ENCODE results near the gene RPS6KB2.

Gene RPS6KB2

DNA sequence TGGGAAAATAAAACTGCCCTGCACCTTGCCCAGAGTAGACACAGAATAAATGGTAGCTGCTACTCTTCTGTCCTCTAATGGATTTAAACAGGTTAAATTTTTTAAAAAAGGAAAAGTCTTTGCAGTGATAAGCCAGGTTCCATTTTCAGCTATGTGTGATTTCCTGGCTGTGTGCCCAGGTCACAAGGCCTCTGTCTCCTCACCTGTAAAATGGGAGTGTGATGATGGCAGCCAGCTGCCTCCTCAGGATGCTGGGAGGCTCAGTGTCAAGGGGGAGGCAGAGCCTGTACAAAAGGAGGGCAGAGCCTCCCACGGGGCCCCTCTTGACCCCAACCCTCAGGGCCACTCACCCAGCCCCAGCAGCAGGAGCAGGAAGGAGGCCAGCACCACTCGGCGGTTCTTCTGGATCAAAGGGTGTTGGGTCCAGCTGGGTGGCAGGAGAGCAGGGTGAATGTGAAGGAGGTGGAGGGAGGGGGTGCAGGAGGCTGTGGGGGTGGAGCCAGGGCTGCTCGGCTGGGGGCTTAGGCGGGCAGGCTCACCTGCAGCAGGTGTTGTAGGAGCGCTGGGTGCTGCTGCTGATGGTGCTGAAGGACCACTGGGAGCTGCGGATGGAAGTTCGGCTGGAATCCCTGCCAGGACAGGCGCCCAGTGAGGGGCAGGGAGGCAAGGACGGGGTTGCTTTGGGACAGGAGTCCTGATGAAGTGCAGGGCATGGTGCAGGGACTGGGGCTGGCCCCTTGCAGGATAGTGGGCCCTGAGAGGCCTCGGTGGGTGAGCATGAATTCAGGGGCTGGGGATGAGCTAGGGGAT, 38.9 kb downstream of the RPS6KB2 start:
- ChIA-PET POLR2A (interaction anchor here (1.1 to 3.1 kb wide), 3 partner anchors 8 to 121 kb away, joined by 3 to 12 read pairs (median 8); partner anchors contain the start of gene PPP1CA), CTCF (interaction anchor here (1.5 to 2.8 kb wide), 5 partner anchors 39 to 122 kb away, joined by 4 to 14 read pairs (median 7); no protein-coding TSS in a partner anchor)
- DNase-seq (ENCODE audit: low read depth, low spot score), result no peak
- no peak overlapping the region; the same call in 1 of the 2 replicates for H3K4me3 ChIP-seq (ENCODE audit: low read depth, low read length)
- TF ChIP-seq, protein P1, sequence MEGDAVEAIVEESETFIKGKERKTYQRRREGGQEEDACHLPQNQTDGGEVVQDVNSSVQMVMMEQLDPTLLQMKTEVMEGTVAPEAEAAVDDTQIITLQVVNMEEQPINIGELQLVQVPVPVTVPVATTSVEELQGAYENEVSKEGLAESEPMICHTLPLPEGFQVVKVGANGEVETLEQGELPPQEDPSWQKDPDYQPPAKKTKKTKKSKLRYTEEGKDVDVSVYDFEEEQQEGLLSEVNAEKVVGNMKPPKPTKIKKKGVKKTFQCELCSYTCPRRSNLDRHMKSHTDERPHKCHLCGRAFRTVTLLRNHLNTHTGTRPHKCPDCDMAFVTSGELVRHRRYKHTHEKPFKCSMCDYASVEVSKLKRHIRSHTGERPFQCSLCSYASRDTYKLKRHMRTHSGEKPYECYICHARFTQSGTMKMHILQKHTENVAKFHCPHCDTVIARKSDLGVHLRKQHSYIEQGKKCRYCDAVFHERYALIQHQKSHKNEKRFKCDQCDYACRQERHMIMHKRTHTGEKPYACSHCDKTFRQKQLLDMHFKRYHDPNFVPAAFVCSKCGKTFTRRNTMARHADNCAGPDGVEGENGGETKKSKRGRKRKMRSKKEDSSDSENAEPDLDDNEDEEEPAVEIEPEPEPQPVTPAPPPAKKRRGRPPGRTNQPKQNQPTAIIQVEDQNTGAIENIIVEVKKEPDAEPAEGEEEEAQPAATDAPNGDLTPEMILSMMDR (IDR thresholded peaks at IDR 0.05; ENCODE audit: insufficient read depth, low read length, missing control alignments), result no peak

DNA sequence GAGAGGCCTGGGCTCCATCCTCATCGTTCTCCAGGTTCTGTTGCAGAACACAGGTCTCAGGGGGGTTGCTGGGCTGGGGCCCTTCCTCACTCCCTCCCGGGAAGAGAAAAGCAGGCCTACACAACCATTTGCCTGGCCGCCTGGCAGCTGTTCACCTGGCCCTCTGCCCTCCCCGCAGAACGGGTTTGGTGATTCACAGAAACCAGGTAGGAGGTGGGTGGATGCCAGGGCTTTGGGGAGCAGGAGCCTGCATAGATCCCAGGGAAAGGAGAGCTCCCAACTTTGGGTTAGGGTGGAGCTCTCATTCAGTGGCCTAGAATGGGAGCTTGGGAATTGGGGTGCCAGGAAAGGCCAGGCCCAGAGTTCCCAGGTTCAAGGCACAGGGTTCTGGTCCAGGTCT, 39.8 kb downstream of the RPS6KB2 start:
- TF ChIP-seq, protein P1 (IDR thresholded peaks at IDR 0.05; ENCODE audit: insufficient read depth, low read length, missing control alignments), result no peak
- ChIA-PET CTCF (interaction anchor here (0.6 to 2.8 kb wide), 11 partner anchors 15 to 162 kb away, joined by 3 to 18 read pairs (median 4); partner anchors contain the start of genes AIP, NUDT8, PPP1CA and RPS6KB2), POLR2A (interaction anchor here (1.0 to 3.1 kb wide), 4 partner anchors 9 to 122 kb away, joined by 3 to 12 read pairs (median 6); partner anchors contain the start of genes PPP1CA and PTPRCAP)
- no peak for DNase-seq (ENCODE audit: low read depth, low spot score)
- H3K4me3 ChIP-seq (ENCODE audit: low read depth, low read length), result peak overlapping the region; percentile 79

DNA sequence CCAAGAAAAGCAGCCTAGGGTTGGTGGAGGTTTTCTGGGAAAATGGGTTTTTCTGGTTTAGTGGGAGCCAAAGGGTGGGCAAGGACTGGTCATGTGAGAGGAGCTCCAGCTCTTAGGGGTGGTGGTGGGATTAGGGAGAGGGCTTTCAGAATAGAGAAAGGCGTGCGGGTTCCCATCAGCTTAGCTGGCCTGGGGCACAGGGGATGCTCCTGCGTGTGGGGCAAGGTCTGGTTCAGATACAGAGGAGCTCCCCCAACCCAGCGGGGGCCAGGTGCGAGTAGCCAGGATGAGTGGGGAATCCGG, 40.1 kb downstream of the RPS6KB2 start:
- DNase-seq (ENCODE audit: low read depth, low spot score), result no peak
- CTCF ChIA-PET, result interaction anchor here (0.6 to 2.8 kb wide), 11 partner anchors 15 to 162 kb away, joined by 3 to 18 read pairs (median 4); partner anchors contain the start of genes AIP, NUDT8, PPP1CA and RPS6KB2

DNA sequence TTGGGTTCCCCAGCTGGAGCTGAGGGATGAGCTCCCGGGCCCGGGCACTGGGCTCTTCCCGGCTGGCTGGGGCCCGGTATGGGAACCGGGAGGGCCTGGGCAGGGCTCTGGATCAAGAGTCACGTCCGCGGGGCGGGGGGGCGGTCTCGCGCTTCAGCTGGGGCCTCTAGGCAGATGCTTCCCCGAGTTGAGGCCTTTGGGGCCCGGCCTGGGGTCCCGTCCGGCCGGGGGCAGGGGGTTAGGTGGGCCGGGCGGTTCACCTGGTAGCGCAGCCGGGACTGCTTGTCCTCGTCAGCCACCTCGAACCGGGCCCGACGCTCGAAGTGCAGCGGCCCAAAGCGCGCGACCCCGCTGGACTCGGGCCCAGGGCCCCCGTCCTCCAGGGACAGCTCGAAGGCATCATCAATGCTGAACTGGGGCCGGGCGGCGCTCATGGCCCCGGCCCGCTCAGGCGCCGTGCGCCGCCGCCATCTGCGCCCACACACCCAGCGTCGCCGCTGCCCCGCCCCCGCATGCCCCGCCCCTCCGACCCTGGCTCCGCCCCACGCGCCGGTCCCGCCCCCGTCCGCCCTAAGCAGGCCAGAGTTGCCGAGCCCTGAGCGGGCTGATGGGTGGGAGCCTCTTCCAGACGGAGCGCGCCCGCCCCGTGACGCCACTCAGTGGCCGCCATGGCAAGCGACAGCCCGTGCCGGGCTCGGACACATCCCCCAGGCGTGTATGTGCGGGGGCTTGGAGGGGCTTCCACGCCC, 40.6 kb downstream of the RPS6KB2 start, which contains the start of gene TMEM134:
TMEM134 (minus strand) TSS at position 493 of the 749 bp plus-strand sequence; CDS start at position 434, 59 bp downstream.
- TF ChIP-seq, protein P1 (IDR thresholded peaks at IDR 0.05; ENCODE audit: insufficient read depth, low read length, missing control alignments), result peak; percentile 71
- POLR2A ChIA-PET, result interaction anchor here (1.0 to 3.1 kb wide), 4 partner anchors 10 to 123 kb away, joined by 3 to 12 read pairs (median 6); partner anchors contain the start of genes PPP1CA and PTPRCAP
- CTCF ChIA-PET, result interaction anchor here (0.6 to 2.8 kb wide), 10 partner anchors 14 to 161 kb away, joined by 3 to 18 read pairs (median 4); partner anchors contain the start of genes AIP, NUDT8, PPP1CA and RPS6KB2
- peak; percentile 19 for DNase-seq (ENCODE audit: low read depth, low spot score)
- H3K4me3 ChIP-seq (ENCODE audit: low read depth, low read length), result peak within 1 kb of the TSS; percentile 79

More for the DNA sequence above, 40.1 kb downstream of the RPS6KB2 start:
- TF ChIP-seq, protein P1 (IDR thresholded peaks at IDR 0.05; ENCODE audit: insufficient read depth, low read length, missing control alignments), result no peak
- POLR2A ChIA-PET, result interaction anchor here (1.0 to 3.1 kb wide), 4 partner anchors 9 to 122 kb away, joined by 3 to 12 read pairs (median 6); partner anchors contain the start of genes PPP1CA and PTPRCAP
- H3K4me3 ChIP-seq (ENCODE audit: low read depth, low read length), result peak overlapping the region; percentile 79

DNA sequence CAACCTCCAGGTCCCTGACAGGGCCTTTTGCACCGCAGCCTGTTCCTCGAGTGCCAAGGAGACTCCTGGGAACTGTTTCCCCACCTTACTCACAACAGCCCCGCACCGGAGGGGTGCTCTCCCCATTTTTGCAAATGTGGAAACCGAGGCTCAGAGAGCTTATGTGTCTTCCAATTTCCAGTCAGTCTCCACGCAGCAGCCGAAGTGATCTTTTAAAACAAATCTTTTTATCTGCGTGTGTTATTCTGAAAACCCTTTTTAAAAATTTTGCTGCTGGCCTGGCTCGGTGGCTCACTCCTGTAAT, 41.2 kb downstream of the RPS6KB2 start:
- no peak for DNase-seq (ENCODE audit: low read depth, low spot score)
- TF ChIP-seq, protein P1 (IDR thresholded peaks at IDR 0.05; ENCODE audit: insufficient read depth, low read length, missing control alignments), result no peak
- POLR2A ChIA-PET, result interaction anchor here (3.1 kb wide), 1 partner anchor 68 kb away, joined by 12 read pairs; the partner anchor contains the start of gene PPP1CA
- CTCF ChIA-PET, result interaction anchor here (0.6 to 2.8 kb wide), 3 partner anchors 68 to 124 kb away, joined by 4 to 18 read pairs (median 14); partner anchors contain the start of gene PPP1CA
- peak overlapping the region; percentile 69 for H3K4me3 ChIP-seq (ENCODE audit: low read depth, low read length)
